ENCODE measurements around the gene SYNDIG1.

DNA sequence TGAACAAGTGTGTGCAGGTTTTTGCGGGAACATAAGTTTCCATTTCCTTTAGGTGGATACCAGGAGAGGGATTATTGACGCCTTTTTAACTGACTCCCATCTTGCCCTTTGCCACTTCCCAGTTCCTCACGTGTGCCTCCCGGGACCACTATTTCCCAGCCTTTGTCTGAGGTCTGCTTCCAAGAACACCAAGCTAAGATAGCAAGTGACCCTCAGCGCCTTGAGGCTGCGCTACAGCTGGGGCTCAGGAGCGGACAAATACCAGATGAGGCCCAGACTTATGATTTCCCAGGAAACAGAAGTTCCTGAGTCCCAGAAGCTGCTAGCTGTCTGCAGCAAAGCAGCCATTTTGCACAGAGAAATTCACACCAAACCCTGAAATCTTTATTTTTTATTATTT is 216.7 kb downstream of the SYNDIG1 start:
- TF ChIP-seq, protein P1, sequence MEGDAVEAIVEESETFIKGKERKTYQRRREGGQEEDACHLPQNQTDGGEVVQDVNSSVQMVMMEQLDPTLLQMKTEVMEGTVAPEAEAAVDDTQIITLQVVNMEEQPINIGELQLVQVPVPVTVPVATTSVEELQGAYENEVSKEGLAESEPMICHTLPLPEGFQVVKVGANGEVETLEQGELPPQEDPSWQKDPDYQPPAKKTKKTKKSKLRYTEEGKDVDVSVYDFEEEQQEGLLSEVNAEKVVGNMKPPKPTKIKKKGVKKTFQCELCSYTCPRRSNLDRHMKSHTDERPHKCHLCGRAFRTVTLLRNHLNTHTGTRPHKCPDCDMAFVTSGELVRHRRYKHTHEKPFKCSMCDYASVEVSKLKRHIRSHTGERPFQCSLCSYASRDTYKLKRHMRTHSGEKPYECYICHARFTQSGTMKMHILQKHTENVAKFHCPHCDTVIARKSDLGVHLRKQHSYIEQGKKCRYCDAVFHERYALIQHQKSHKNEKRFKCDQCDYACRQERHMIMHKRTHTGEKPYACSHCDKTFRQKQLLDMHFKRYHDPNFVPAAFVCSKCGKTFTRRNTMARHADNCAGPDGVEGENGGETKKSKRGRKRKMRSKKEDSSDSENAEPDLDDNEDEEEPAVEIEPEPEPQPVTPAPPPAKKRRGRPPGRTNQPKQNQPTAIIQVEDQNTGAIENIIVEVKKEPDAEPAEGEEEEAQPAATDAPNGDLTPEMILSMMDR (IDR thresholded peaks at IDR 0.05; ENCODE audit: poor library complexity, severe bottlenecking), result no peak
- no peak for TF ChIP-seq MXI1 (conservative IDR thresholded peaks at IDR 0.05; ENCODE audit: poor library complexity, severe bottlenecking)
- no peak for TF ChIP-seq TAF1 (IDR thresholded peaks at IDR 0.05; ENCODE audit: low read depth)
- TF ChIP-seq EP300 (conservative IDR thresholded peaks at IDR 0.05; ENCODE audit: poor library complexity, severe bottlenecking), result no peak
- TF ChIP-seq POLR2AphosphoS5 (IDR thresholded peaks at IDR 0.05), result no peak
